K562 (cell line): ENCODE measurements around the gene GRIN1. TPM values are rescaled to one million over a fixed set of nuclear protein-coding genes. Genes with fewer than 3 reads are reported as not detected.

ENCODE experiments used
- ATAC-seq: fragments of 200-7000 bp; cut with Tn5 transposase; 3 replicates; pipeline ENCODE4 v1.9.1; 2020; ENCODE audit warnings: moderate library complexity
- BruUV-seq: library from RNA; stranded (reverse); fragments of 400-500 nt; replicated peaks from 2 replicates; lab custom pipeline; 2021; lab: Mats Ljungman, UMichigan
- CTCF ChIA-PET: fragments of 300-600 bp; formaldehyde crosslinking; extraction: SDS; loops from one replicate; lab custom pipeline; 2021; ENCODE audit warnings: low intra/inter-chr PET ratio; lab: Yijun Ruan, JAX
- POLR2A ChIA-PET: fragments of 300-600, 350-650 bp; sonication (Branson Sonifier 250); formaldehyde crosslinking; extraction: SDS; loops from one replicate; lab custom pipeline; 2021; ENCODE audit warnings: antibody characterized with exemption, inconsistent platforms; lab: Yijun Ruan, JAX
- DNase-seq, 4 experiments: peaks; one replicate each; pipeline versions ENCODE4 v3.0.0 to v3.0.0-alpha.2; 2011 to 2018; ENCODE audit warnings: low spot score in 3 of 4, mixed read lengths in 3 of 4; ENCODE audit errors: extremely low read depth in 1 of 4
- FAIRE-seq: peaks from 2 replicates; lab custom pipeline; 2011; peaks lifted over from hg19 to GRCh38; lab: Jason Lieb, UNC
- H2AFZ ChIP-seq: 2 replicates; pipeline ENCODE4 v1.6.0; 2011; ENCODE audit warnings: low read depth, low read length, control low read depth, inconsistent platforms
- H3K27ac ChIP-seq: fragments of 200-600 bp; 3 replicates; pipeline ENCODE4 v1.8.0; 2011; ENCODE audit warnings: low read depth, mild to moderate bottlenecking, control low read depth, inconsistent platforms, low read length, moderate library complexity, mixed read lengths; ENCODE audit errors: extremely low read depth
- H3K27me3 ChIP-seq, 2 experiments: fragments of 300-600 bp in 1 of 2; 2 replicates in 1 of 2; 3 replicates in 1 of 2; pipeline versions ENCODE4 v1.6.0 to v1.8.0; 2011; ENCODE audit warnings: inconsistent platforms in 2 of 2, low read length in 2 of 2, mild to moderate bottlenecking in 1 of 2, mixed read lengths in 1 of 2, moderate library complexity in 1 of 2; ENCODE audit not compliant: control insufficient read depth in 2 of 2, insufficient read depth in 2 of 2
- H3K36me3 ChIP-seq: fragments of 300-600 bp; 3 replicates; pipeline ENCODE4 v1.8.0; 2011; ENCODE audit warnings: mild to moderate bottlenecking, low read length, inconsistent platforms; ENCODE audit not compliant: control insufficient read depth, insufficient read depth
- H3K4me1 ChIP-seq, 2 experiments: fragments of 200-600 bp in 1 of 2; replicated peaks in 1 of 2; 2 replicates in 1 of 2; 3 replicates in 1 of 2; pipeline versions ENCODE4 v1.5.1 to v1.8.0; 2011; ENCODE audit warnings: inconsistent platforms in 2 of 2, low read length in 2 of 2, mild to moderate bottlenecking in 1 of 2, mixed read lengths in 1 of 2, moderate library complexity in 1 of 2; ENCODE audit not compliant: control insufficient read depth in 2 of 2, insufficient read depth in 2 of 2
- H3K4me2 ChIP-seq: 2 replicates; pipeline ENCODE4 v1.6.1; 2011; ENCODE audit warnings: low read length, control low read depth, inconsistent platforms, mixed read lengths; ENCODE audit not compliant: insufficient read depth
- H3K4me3 ChIP-seq: fragments of 200-600 bp; sonication (generic), shearing (Covaris generic); 2 replicates; pipeline ENCODE4 v1.5.1; 2016; ENCODE audit warnings: control low read depth, inconsistent platforms
- H3K79me2 ChIP-seq: fragments of 200-600 bp; 3 replicates; pipeline ENCODE4 v1.8.0; 2011; ENCODE audit warnings: low read length, inconsistent platforms; ENCODE audit not compliant: control insufficient read depth, insufficient read depth
- H3K9ac ChIP-seq, 2 experiments: 2 replicates each; pipeline versions ENCODE4 v1.6.0 to v1.6.1; 2011; ENCODE audit warnings: low read depth in 2 of 2, low read length in 2 of 2, control low read depth in 1 of 2, inconsistent platforms in 1 of 2, mild to moderate bottlenecking in 1 of 2, mixed read lengths in 1 of 2; ENCODE audit not compliant: insufficient read depth in 1 of 2
- H3K9me1 ChIP-seq: one replicate; pipeline ENCODE4 v1.6.0; 2011; ENCODE audit warnings: inconsistent platforms, mild to moderate bottlenecking, low read length, moderate library complexity; ENCODE audit not compliant: control insufficient read depth, insufficient read depth
- H3K9me3 ChIP-seq: replicated peaks from 2 replicates; pipeline ENCODE4 v1.5.1; 2011; ENCODE audit warnings: low read depth, low read length, inconsistent platforms; ENCODE audit not compliant: control insufficient read depth, insufficient read depth
- H4K20me1 ChIP-seq: replicated peaks from 2 replicates; pipeline ENCODE4 v1.6.1; 2011; ENCODE audit warnings: low read length, inconsistent platforms, mixed read lengths; ENCODE audit not compliant: control insufficient read depth, insufficient read depth
- DLX4 ChIP-seq: fragments of 250-450 bp; sonication (Bioruptor Pico); IDR thresholded peaks from 2 replicates; pipeline ENCODE4 v1.6.1; 2021; ENCODE audit warnings: mild to moderate bottlenecking
- EP300 ChIP-seq: IDR thresholded peaks from 2 replicates; pipeline ENCODE4 v1.6.1; 2012; ENCODE audit warnings: low read length, improper control_type of control experiment
- ERF ChIP-seq: fragments of 450-650 bp; formaldehyde crosslinking; IDR thresholded peaks from 2 replicates; pipeline ENCODE4 v1.4.0; 2020; ENCODE audit warnings: mild to moderate bottlenecking, mixed read lengths
- ETV5 ChIP-seq: sonication (generic); formaldehyde crosslinking; IDR thresholded peaks from 2 replicates; pipeline ENCODE4 v1.4.0; 2020; ENCODE audit warnings: low read depth, mild to moderate bottlenecking, missing genetic modification reagents
- EWSR1 ChIP-seq: fragments of 450-650 bp; IDR thresholded peaks from 2 replicates; pipeline ENCODE4 v1.6.1; 2018; ENCODE audit warnings: borderline replicate concordance, mild to moderate bottlenecking, low read depth, moderate library complexity; ENCODE audit not compliant: partially characterized antibody
- FOSL1 ChIP-seq: fragments of 200-800 bp; sonication (Bioruptor generic); conservative IDR thresholded peaks from 2 replicates; pipeline ENCODE4 v1.6.1; 2016; ENCODE audit warnings: missing genetic modification characterization, missing compliant biosample characterization
- MXI1 ChIP-seq: IDR thresholded peaks from 2 replicates; pipeline ENCODE4 v1.6.1; 2011; ENCODE audit warnings: low read depth, mild to moderate bottlenecking, improper control_type of control experiment, low read length
- NCOA6 ChIP-seq: fragments of 450-650 bp; IDR thresholded peaks from 2 replicates; pipeline ENCODE4 v1.6.1; 2017; ENCODE audit warnings: mild to moderate bottlenecking
- THRB ChIP-seq: fragments of 450-650 bp; formaldehyde crosslinking; conservative IDR thresholded peaks from 2 replicates; pipeline ENCODE4 v1.4.0; 2022; ENCODE audit warnings: mild to moderate bottlenecking, missing genetic modification characterization
- TSC22D4 ChIP-seq: fragments of 450-650 bp; IDR thresholded peaks from 2 replicates; pipeline ENCODE4 v1.6.1; 2016; ENCODE audit warnings: missing genetic modification characterization, missing biosample characterization, control low read depth
- XRCC4 ChIP-seq: IDR thresholded peaks from one replicate; pipeline ENCODE4 v1.6.1; 2011; ENCODE audit not compliant: insufficient read depth, insufficient read length; ENCODE audit errors: extremely low read depth
- ZNF311 ChIP-seq: fragments of 250-450 bp; sonication (Bioruptor Pico); IDR thresholded peaks from 2 replicates; pipeline ENCODE4 v1.4.0; 2020; ENCODE audit warnings: mild to moderate bottlenecking, moderate library complexity
- ZNF395 ChIP-seq: fragments of 200-800 bp; sonication (Bioruptor generic); IDR thresholded peaks from 2 replicates; pipeline ENCODE4 v1.6.1; 2017; ENCODE audit warnings: missing genetic modification characterization, missing compliant biosample characterization
- ZNF408 ChIP-seq: fragments of 250-450 bp; sonication (Bioruptor Pico); IDR thresholded peaks from 2 replicates; pipeline ENCODE4 v1.4.0; 2020; ENCODE audit warnings: low read depth, mild to moderate bottlenecking, moderate library complexity
- ZNF561 ChIP-seq: fragments of 450-650 bp; formaldehyde crosslinking; conservative IDR thresholded peaks from 2 replicates; pipeline ENCODE4 v1.4.0; 2020; ENCODE audit warnings: mild to moderate bottlenecking, moderate library complexity
- ZNF583 ChIP-seq: fragments of 250-450 bp; sonication (Bioruptor Pico); IDR thresholded peaks from 2 replicates; pipeline ENCODE4 v1.4.0; 2020
- WGBS: fragments of 100-300 bp; shearing (Covaris generic); methylation state at CpG from one replicate; pipeline ENCODE4 v1.1.6; 2016; ENCODE audit warnings: low coverage, mixed read lengths; ENCODE audit not compliant: insufficient coverage; ENCODE audit errors: missing lambda C conversion rate; 5-methylcytosine and 5-hydroxymethylcytosine counted together
- in situ Hi-C: fragments of 300-500 bp; cut with MboI; formaldehyde crosslinking; loops from 4 replicates; pipeline ENCODE4 v1.15.0; 2018; ENCODE audit warnings: inconsistent platforms, mixed read lengths
- intact Hi-C: fragments of 100-400 bp; cut with micrococcal nuclease; formaldehyde crosslinking; loops from 2 replicates; pipeline ENCODE4 v1.14.2; 2022
- polyA plus RNA-seq, 8 experiments: library from polyadenylated mRNA; depleted of rRNA in 4 of 8; stranded (reverse) in 5 of 8; unstranded in 3 of 8; fragments of >200 nt; fragmentation: Nextera tagmentation in 2 of 8; fragmentation: Illumina TruSeq in 1 of 8; extraction: Ambion mirVana in 2 of 8; extraction: Trizol in 1 of 8; gene quantifications; 2 replicates each; pipeline versions ENCODE4 v1.2.1 to v1.2.3, GENCODE V29; 2011 to 2014; ENCODE audit warnings: inconsistent platforms in 1 of 8, missing spikeins in 1 of 8
- total RNA-seq, 7 experiments: library from RNA; depleted of rRNA in 6 of 7; stranded (reverse); fragments of >200 nt in 6 of 7; fragmentation: Illumina TruSeq in 2 of 7; extraction: Trizol in 2 of 7; gene quantifications; 2 replicates each; pipeline versions ENCODE4 v1.2.1 to v1.2.3, GENCODE V29; 2011 to 2021; ENCODE audit warnings: low replicate concordance in 1 of 7
- TF ChIP-seq, protein P1 (sequence below), 2 experiments: fragments of 450-650 bp; IDR thresholded peaks; 2 replicates each; pipeline ENCODE4 v1.6.1; 2016

GRIN1 gene
- total and polyA plus RNA-seq, 9 of the 15 experiments (the other 6 are each of a cell fraction or from before 2014, with no cell fraction given), result 0.03 to 0.35 (median 0.16) TPM; not detected in 6

DNA sequence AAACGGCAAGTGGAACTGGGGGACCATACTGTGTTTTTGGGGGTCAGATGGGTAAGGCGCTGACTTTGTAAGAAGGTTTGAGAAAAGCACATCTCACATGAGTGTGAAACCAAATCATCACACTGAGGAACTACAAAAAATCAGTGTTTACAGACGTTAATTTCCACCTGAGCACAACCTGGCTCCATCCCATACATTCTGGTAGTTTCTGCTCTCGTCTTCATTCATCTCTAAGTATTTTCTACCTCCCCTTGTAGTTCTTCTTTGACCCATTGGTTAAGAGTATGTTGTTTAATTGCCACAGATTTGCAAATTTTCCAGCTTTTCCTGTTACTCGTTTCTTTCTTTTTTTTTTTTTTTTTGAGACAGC, 15.5 kb upstream of the GRIN1 start:
- 81% methylated on average over 4 of the region's 5 CpGs for WGBS
- BruUV-seq, result no TSS peak
- POLR2A ChIA-PET, result interaction anchor here (1.5 kb wide), 1 partner anchor 33 kb away, joined by 4 read pairs; no protein-coding TSS in a partner anchor
- no peak for DNase-seq
- no peak overlapping the region for H3K4me2 ChIP-seq
- peaks cover 16 to 25% of the 10 kb centered on the region in 2 experiments for H3K4me1 ChIP-seq
- no peak for FAIRE-seq
- no peak overlapping the region for H3K27ac ChIP-seq
- H3K27me3 ChIP-seq, result no peaks in the 10 kb centered on the region
- H3K36me3 ChIP-seq, result peaks cover 2% of the 10 kb centered on the region; the same call in 1 of the 3 replicates
- no peak overlapping the region for H3K9ac ChIP-seq
- no peaks in the 10 kb centered on the region for H4K20me1 ChIP-seq
- H3K79me2 ChIP-seq, result peaks cover 23% of the 10 kb centered on the region
- H3K9me1 ChIP-seq, result no peaks in the 10 kb centered on the region
- H2AFZ ChIP-seq, result no peak overlapping the region
- no peaks in the 10 kb centered on the region for H3K9me3 ChIP-seq
- TF ChIP-seq ZNF408 (CRISPR knock-in tag), result no peak
- no peak for TF ChIP-seq ZNF311 (CRISPR knock-in tag)
- TF ChIP-seq THRB (CRISPR knock-in tag), result no peak
- no peak for TF ChIP-seq NCOA6
- no peak for TF ChIP-seq FOSL1 (tag)
- no peak for TF ChIP-seq TSC22D4
- TF ChIP-seq ZNF395 (CRISPR knock-in tag), result no peak
- TF ChIP-seq ZNF561, result no peak
- TF ChIP-seq ERF (CRISPR knock-in tag), result no peak
- TF ChIP-seq, protein P1, sequence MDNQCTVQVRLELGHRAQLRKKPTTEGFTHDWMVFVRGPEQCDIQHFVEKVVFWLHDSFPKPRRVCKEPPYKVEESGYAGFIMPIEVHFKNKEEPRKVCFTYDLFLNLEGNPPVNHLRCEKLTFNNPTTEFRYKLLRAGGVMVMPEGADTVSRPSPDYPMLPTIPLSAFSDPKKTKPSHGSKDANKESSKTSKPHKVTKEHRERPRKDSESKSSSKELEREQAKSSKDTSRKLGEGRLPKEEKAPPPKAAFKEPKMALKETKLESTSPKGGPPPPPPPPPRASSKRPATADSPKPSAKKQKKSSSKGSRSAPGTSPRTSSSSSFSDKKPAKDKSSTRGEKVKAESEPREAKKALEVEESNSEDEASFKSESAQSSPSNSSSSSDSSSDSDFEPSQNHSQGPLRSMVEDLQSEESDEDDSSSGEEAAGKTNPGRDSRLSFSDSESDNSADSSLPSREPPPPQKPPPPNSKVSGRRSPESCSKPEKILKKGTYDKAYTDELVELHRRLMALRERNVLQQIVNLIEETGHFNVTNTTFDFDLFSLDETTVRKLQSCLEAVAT (IDR thresholded peaks at IDR 0.05), result no peak
- TF ChIP-seq ZNF583 (CRISPR knock-in tag), result no peak
- TF ChIP-seq EWSR1, result no peak
- TF ChIP-seq MXI1, result no peak
- no peak for TF ChIP-seq DLX4 (CRISPR knock-in tag)
- no peak for TF ChIP-seq EP300
- TF ChIP-seq XRCC4, result no peak
- no peak for TF ChIP-seq ETV5
- in situ Hi-C loops (no loop called here), intact Hi-C loops (no loop called here)
- CTCF ChIA-PET, result interaction anchor here (2.0 kb wide), 1 partner anchor 113 kb away, joined by 4 read pairs; no protein-coding TSS in a partner anchor
- no peak for ATAC-seq
- H3K4me3 ChIP-seq, result no peak overlapping the region
